IMR-90 (cell line): Measurements from ENCODE around the gene TENM3. TPM values are rescaled to one million over a fixed set of nuclear protein-coding genes. Genes with fewer than 3 reads are reported as not detected.

Experiments used
- ATAC-seq: fragments of 200-7000 bp; cut with Tn5 transposase; 2 replicates; pipeline ENCODE4 v1.9.1; 2020; ENCODE audit warnings: low read depth, mild to moderate bottlenecking, moderate library complexity
- BruUV-seq: library from RNA; stranded (reverse); fragments of 400-500 nt; replicated peaks from 2 replicates; lab custom pipeline; 2021; lab: Mats Ljungman, UMichigan
- CTCF ChIA-PET: fragments of 300-600 bp; formaldehyde crosslinking; extraction: SDS; loops from one replicate; lab custom pipeline; 2021; ENCODE audit warnings: antibody characterized with exemption; lab: Yijun Ruan, JAX
- POLR2A ChIA-PET: fragments of 300-600 bp; sonication (Branson Sonifier 250); formaldehyde crosslinking; loops from one replicate; lab custom pipeline; 2022; ENCODE audit warnings: antibody characterized with exemption; ENCODE audit not compliant: unreplicated experiment; lab: Charles Lee
- DNase-seq: peaks from one replicate; pipeline ENCODE4 v3.0.0; 2013
- H2AFZ ChIP-seq: replicated peaks from 2 replicates; pipeline ENCODE3; 2013; ENCODE audit warnings: low read length, mild to moderate bottlenecking; ENCODE audit not compliant: poor library complexity
- H2AK5ac ChIP-seq: 2 replicates; pipeline ENCODE4 v1.6.1; 2013; ENCODE audit warnings: low read depth, low read length, inconsistent platforms
- H2AK9ac ChIP-seq: replicated peaks from 2 replicates; pipeline ENCODE3; 2013; ENCODE audit warnings: mild to moderate bottlenecking, low read depth, low read length, moderate library complexity; ENCODE audit not compliant: poor library complexity
- H2BK120ac ChIP-seq: 2 replicates; pipeline ENCODE4 v1.6.1; 2013; ENCODE audit warnings: low read depth, low read length, inconsistent platforms
- H2BK15ac ChIP-seq: 3 replicates; pipeline ENCODE4 v1.6.1; 2013; ENCODE audit warnings: low read depth, low read length, inconsistent platforms
- H2BK20ac ChIP-seq: 2 replicates; pipeline ENCODE4 v1.6.1; 2013; ENCODE audit warnings: low read depth, mild to moderate bottlenecking, inconsistent platforms, low read length, moderate library complexity
- H2BK5ac ChIP-seq: 2 replicates; pipeline ENCODE4 v1.6.1; 2013; ENCODE audit warnings: mild to moderate bottlenecking, low read depth, low read length, inconsistent platforms; ENCODE audit not compliant: poor library complexity, severe bottlenecking
- H3K14ac ChIP-seq: replicated peaks from 2 replicates; pipeline ENCODE4 v1.6.1; 2013; ENCODE audit warnings: low read depth, low read length, inconsistent platforms
- H3K18ac ChIP-seq: 2 replicates; pipeline ENCODE4 v1.6.1; 2013; ENCODE audit warnings: low read depth, low read length, control low read depth
- H3K23ac ChIP-seq: 2 replicates; pipeline ENCODE4 v1.6.1; 2013; ENCODE audit warnings: low read depth, low read length, inconsistent platforms
- H3K27ac ChIP-seq: 2 replicates; pipeline ENCODE4 v1.5.1; 2013; ENCODE audit warnings: mild to moderate bottlenecking, control low read depth, low read length; ENCODE audit not compliant: insufficient read depth
- H3K27me3 ChIP-seq: 2 replicates; pipeline ENCODE4 v1.6.1; 2013; ENCODE audit warnings: low read length; ENCODE audit not compliant: control insufficient read depth, insufficient read depth
- H3K36me3 ChIP-seq: 2 replicates; pipeline ENCODE4 v1.6.1; 2013; ENCODE audit warnings: low read length, mixed read lengths; ENCODE audit not compliant: control insufficient read depth, insufficient read depth
- H3K4ac ChIP-seq: 2 replicates; pipeline ENCODE4 v1.6.1; 2013; ENCODE audit warnings: low read depth, low read length, inconsistent platforms
- H3K4me1 ChIP-seq: 2 replicates; pipeline ENCODE4 v1.6.1; 2013; ENCODE audit warnings: low read length, mixed read lengths; ENCODE audit not compliant: control insufficient read depth, insufficient read depth
- H3K4me2 ChIP-seq: 2 replicates; pipeline ENCODE4 v1.6.1; 2013; ENCODE audit warnings: low read depth, mild to moderate bottlenecking, control low read depth, low read length, moderate library complexity
- H3K4me3 ChIP-seq: 2 replicates; pipeline ENCODE4 v1.5.1; 2013; ENCODE audit warnings: low read depth, mild to moderate bottlenecking, control low read depth, low read length, moderate library complexity; ENCODE audit not compliant: insufficient read depth
- H3K56ac ChIP-seq: 2 replicates; pipeline ENCODE4 v1.6.1; 2013; ENCODE audit warnings: low read length, inconsistent platforms; ENCODE audit not compliant: insufficient read depth; ENCODE audit errors: extremely low read depth
- H3K79me1 ChIP-seq, 2 experiments: 2 replicates each; pipeline ENCODE4 v1.6.1; 2013; ENCODE audit warnings: low read length in 2 of 2, inconsistent platforms in 1 of 2, low read depth in 1 of 2
- H3K9ac ChIP-seq: 2 replicates; pipeline ENCODE4 v1.6.1; 2013; ENCODE audit warnings: low read depth, low read length, control low read depth
- H3K9me1 ChIP-seq: 2 replicates; pipeline ENCODE4 v1.6.1; 2013; ENCODE audit warnings: low read length, inconsistent platforms; ENCODE audit not compliant: insufficient read depth
- H3K9me3 ChIP-seq: 2 replicates; pipeline ENCODE4 v1.6.1; 2013; ENCODE audit warnings: low read length; ENCODE audit not compliant: control insufficient read depth, insufficient read depth
- H4K20me1 ChIP-seq: 2 replicates; pipeline ENCODE4 v1.6.1; 2013; ENCODE audit warnings: low read length, inconsistent platforms; ENCODE audit not compliant: insufficient read depth
- H4K5ac ChIP-seq: 2 replicates; pipeline ENCODE4 v1.6.1; 2013; ENCODE audit warnings: mild to moderate bottlenecking, low read depth, low read length, control low read depth
- H4K8ac ChIP-seq, 2 experiments: 2 replicates each; pipeline ENCODE4 v1.6.1; 2013; ENCODE audit warnings: low read depth in 2 of 2, low read length in 2 of 2, control low read depth in 1 of 2, inconsistent platforms in 1 of 2
- H4K91ac ChIP-seq: 2 replicates; pipeline ENCODE4 v1.6.1; 2013; ENCODE audit warnings: low read depth, low read length, inconsistent platforms; ENCODE audit not compliant: insufficient read depth
- CTCF ChIP-seq: conservative IDR thresholded peaks from 2 replicates; pipeline ENCODE4 v1.5.1; 2012; ENCODE audit warnings: mild to moderate bottlenecking, low read depth, low read length, improper control_type of control experiment
- whole genome bisulfite sequencing, 2 experiments: methylation state at CpG; one replicate each; pipeline versions ENCODE4 v1.1.5 to v1.1.7; 2013; ENCODE audit warnings: missing lambda C conversion rate in 2 of 2; ENCODE audit not compliant: insufficient read length in 1 of 2; ENCODE audit errors: extremely low coverage in 2 of 2; 5-methylcytosine and 5-hydroxymethylcytosine counted together
- dilution Hi-C: fragments of 300-500 bp; cut with HindIII; formaldehyde crosslinking; loops from one replicate; pipeline ENCODE4 v1.14.3; 2018; ENCODE audit warnings: low sequenced_read_pairs; ENCODE audit not compliant: unreplicated experiment
- in situ Hi-C: fragments of 300-500 bp; cut with MboI; formaldehyde crosslinking; loops from 3 replicates; pipeline ENCODE4 v1.14.3; 2019; ENCODE audit warnings: low sequenced_read_pairs, inconsistent platforms, mixed read lengths
- intact Hi-C: fragments of 100-400 bp; cut with micrococcal nuclease; formaldehyde crosslinking; loops from 2 replicates; pipeline ENCODE4 v1.10.0; 2022
- polyA plus RNA-seq, 3 experiments: library from polyadenylated mRNA; depleted of rRNA; stranded (reverse); fragments of >200 nt; gene quantifications; 2 replicates each; pipeline ENCODE4 v1.2.3, GENCODE V29; 2012; ENCODE audit warnings: low replicate concordance in 1 of 3
- total RNA-seq: library from RNA; depleted of rRNA; stranded (reverse); fragments of >200 nt; gene quantifications from 2 replicates; pipeline ENCODE4 v1.2.3, GENCODE V29; 2012

The TENM3 gene
- total and polyA plus RNA-seq, 2 of the 4 experiments (the other 2 are of a cell fraction): 29.9 to 173 TPM

- ChIA-PET CTCF (interaction anchor here (0.6 kb wide), 1 partner anchor 36 kb away, joined by 3 read pairs; no protein-coding TSS in a partner anchor), POLR2A (no interaction called here)
- intact Hi-C loops (no loop called here), dilution Hi-C loops (no loop called here), in situ Hi-C loops (no loop called here)
- Histone ChIP-seq H3K14ac (no peak overlapping the region; the same call in 1 of the 2 replicates), H3K79me1 (no peaks in the 10 kb centered on the region), H3K27ac (no peak overlapping the region), H3K18ac (no peak overlapping the region), H3K23ac (no peak overlapping the region), H4K91ac (no peak overlapping the region), H3K9ac (no peak overlapping the region), H2BK20ac (no peak overlapping the region), H3K4me3 (no peak overlapping the region), H4K20me1 (no peaks in the 10 kb centered on the region), H3K4me2 (no peak overlapping the region), H4K5ac (no peak overlapping the region), H3K9me3 (no peaks in the 10 kb centered on the region), H2BK15ac (no peak overlapping the region), H3K4ac (no peak overlapping the region), H2AFZ (no peak overlapping the region), H2BK120ac (no peak overlapping the region), H3K27me3 (no peaks in the 10 kb centered on the region), H3K56ac (no peak overlapping the region), H3K9me1 (no peaks in the 10 kb centered on the region; the same call in 1 of the 2 replicates), H2AK5ac (no peak overlapping the region), H3K36me3 (no peaks in the 10 kb centered on the region), H2BK5ac (no peak overlapping the region), H3K4me1 (no peaks in the 10 kb centered on the region), H4K8ac (no peak overlapping the region), H2AK9ac (no peak overlapping the region)
- DNase-seq (no peak), ATAC-seq (no peak)
- 95% methylated on average over 7 of the region's 12 CpGs; no CpG with 5 or more reads in 1 of the 2 experiments for WGBS, 2 experiments
- no peak for TF ChIP-seq CTCF
- BruUV-seq: no TSS peak
Observed at GRCh38 chr4:182351485-182351884, 108.3 kb downstream of the TENM3 start.
